Hippocampal formation (tissue), 2 donors: ENCODE data around the gene HOXD8.
A peak's percentile ranks its signal among the peaks of the same experiment; 100 is the strongest.

ENCODE experiments used
- DNase-seq, 2 donors: peaks; one replicate each; lab custom pipeline; 2025; lab: John Stamatoyannopoulos, UW

Gene HOXD8

GRCh38 chr2:176128982-176129796, at the start of gene HOXD8:
TSS of gene HOXD8 (plus strand) at chr2:176129705. CDS start at chr2:176130367, 662 bp downstream.
- DNase-seq, result no peak

GRCh38 chr2:176079831-176080539, 49.5 kb upstream of the HOXD8 start:
- no peak for DNase-seq

DNA sequence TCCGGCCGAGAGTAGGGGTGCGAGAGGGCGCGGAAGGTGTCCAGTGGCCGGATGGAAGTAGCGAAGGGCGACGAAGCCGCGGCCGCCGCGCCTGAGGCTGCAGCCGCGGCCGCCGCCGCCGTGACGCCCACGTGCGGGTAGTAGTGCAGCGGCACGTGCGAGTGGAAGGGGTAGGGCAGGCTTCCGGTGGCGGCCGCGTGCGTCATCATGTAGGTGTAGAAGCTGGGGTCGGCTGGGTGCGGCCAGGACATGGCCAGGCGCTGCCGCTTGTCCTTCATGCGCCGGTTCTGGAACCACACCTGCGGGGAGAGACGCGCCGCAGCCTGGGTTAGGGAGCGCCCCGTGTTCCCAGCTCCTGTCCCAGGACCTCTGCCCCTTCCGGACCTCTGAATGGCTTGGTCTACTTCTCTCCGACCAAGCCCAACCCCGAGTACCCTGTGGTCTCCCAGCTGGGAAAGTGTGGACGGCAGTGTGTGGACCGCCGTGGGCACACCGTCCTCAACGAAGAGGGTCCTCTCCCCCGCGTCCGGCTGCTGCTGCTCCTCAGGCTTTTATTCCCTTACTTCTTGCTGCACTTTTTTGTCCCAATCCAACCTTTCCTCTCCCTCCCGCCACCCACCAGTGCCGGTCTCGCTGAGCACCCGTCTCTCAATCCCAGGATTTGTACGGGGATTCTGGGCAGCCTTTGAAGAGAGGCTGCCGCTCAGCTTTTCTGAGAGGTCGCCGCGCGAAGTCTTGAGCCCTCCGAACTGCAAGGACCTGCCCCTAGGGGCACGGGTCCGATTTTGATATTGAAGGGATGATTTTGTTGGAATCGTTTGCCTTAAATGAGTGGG, 48.7 kb upstream of the HOXD8 start:
- DNase-seq, result no peak

DNA sequence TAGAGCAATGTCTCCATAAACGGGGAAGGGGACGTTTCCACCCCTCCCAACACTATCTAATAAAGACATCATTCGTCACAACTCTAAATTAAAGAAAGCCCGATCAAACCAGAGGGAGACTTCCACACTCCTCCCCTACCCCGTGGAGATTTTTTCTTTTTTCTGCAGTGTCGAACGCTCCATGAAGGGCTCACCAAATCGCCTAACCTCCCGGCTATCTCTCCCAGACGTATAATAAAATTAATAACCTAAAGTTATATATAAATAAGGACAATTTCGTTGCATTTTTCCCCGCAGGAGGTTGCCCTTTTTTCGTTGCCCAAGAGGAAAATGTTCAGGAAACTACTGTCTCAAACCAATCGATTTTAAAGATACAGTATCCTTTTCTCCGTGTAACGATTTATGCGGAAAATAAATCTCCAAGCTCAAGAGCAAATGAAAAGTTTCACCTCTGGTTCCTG, 48.1 kb upstream of the HOXD8 start:
- no peak for DNase-seq

DNA sequence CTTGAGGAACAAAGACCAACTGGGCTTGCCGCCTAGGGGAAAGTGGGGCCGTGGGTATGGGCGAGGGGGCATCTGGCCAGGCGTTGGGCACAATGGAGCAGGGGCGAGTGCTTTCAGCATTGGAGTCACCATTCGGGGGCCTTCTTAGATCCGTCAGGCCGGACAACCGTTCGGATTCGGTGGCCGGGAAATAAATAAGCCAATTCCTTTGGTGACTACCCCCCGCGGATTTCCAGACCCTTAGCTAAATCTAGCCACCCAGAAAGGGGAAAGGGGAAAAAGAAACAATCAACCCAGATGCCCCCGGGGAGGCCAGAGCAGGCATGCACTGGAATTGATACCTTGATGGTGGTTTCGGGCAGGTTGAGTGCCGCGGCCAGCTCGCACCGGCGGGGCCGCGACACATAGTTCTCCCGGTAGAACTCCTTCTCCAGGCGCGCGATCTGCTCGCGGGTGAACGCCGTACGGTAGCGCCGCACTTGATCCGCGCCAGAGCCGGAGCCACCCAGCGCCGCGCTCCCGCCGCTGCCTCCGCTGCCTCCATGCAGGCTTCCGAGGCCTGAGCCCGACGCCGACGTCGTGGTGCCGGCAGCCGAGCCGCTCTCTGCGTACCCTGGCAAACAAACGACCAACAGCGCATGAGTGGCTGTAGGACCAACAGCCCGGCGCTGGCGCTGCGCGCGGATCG, 47.5 kb upstream of the HOXD8 start:
- no peak for DNase-seq

DNA sequence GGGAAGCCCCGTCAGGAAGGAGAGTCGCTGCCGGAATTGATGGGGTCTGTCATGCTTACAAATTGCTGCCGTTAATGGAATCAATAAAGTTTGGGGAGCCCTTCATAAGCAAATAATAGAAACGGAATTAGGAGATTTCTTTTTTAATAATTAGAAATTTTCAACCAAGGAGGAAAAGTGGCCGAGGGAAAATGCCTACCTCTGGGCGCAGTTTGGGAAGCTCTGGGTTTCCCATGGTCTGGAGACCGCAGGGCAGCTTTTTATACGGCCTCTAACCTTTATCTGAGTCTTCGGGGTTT, 47.0 kb upstream of the HOXD8 start:
- no peak for DNase-seq

DNA sequence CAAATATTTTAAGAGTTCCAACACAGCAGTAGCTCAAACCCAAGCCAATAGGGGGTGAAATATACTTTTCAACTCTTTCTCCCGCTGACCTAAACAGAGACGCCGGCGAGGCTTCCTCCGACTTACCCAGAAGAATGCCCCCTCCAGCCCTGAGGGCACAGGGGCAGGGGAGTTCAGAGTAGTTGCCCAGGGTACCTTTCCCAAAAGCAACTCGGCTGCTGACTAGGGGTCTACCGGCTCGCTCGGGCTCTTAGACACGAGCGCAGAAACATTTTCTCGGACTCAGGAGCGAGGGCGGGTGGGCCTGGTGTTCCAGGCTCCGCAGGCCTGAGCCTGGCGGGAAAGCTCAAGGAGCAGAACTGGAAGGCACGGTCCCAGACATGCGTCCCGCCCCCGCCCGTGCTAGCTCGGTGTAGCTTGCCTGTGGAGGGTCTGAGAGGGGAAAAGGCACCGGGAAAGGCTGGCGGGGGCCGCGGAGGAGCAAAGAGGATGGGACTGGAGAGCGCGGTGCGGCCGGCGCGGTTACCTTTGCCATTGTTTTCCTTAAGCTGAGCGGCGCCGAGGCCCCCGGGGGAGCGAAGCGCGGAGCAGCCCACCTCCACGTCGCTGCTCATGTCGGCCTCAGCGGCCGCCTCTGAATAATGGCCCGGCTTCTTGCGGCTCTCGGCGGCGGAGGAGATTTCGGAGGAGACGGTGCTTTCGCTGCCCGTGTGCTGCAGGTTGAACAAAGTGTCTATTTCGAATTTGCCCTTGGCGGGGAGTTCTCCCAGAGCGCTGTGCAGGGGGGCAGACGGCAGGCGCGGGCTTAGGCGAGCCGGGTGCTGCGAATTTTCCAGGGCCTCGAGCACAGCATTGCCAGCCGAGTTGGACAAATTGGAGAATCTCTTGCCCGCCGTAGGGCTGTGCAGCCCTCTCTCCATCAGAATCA, 46.4 kb upstream of the HOXD8 start:
- DNase-seq, result no peak

- no peak for DNase-seq
These were observed 45.7 kb upstream of the HOXD8 start, which contains the start of gene EVX2 for GRCh38 chr2:176083796-176084261. TSS of gene EVX2 (minus strand) at chr2:176083962. CDS start at chr2:176083776, 186 bp downstream.

DNA sequence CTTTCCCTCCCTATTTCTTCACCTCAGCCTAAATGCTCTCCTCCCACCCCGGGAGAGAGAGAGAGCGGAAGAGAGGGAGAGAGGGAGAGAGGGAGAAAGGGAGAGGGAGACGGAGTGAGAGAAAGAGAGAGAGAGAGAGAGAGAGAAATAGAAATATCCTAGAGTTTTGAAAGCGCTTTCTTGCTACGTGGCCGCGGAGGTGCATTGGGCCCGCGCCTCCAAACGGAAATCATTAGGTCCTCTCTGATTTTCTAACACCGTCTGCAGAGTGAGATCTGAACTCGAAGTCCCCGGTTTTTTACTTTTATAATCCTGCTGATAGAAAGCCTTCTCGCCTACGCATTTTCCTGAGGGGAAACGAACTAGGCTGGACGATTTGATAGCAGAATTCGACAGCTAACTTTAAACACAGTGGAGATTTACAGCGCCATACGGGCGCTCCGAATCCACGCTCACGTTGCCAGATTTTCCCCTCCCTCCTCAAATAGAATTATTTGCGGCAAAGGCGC, 44.8 kb upstream of the HOXD8 start:
- DNase-seq, result no peak

DNA sequence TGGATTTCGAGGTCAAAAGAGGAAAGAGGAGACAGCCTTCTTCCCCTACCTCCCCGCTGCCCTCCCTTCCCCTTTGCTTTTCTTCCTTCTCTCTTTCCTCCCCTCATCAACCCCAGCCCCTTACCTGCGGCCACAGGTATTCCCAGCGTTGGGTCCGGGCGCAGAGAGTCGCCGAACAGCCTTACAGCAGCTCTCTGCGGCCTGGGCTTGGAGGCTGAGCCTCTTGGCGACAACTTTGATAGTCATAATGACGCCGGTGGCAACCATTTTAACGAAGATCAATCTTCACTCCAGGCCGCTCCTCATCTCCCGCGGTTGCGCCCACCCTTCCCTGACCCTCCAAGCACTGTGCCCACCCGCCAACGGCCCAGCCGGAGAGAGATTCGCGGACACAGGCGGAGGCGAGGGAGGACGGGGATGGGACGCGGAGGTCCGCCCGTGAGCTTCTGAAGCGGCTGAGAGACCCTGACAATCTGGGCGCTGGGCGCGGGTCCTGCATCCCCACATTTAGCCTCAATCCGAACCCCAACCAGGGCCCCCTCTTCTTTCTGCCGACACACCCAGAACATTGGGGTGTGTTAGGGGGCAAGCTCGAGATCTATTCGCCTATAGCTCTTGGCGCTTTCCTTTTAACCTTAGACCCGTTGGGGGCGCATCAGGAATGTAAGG, 44.3 kb upstream of the HOXD8 start:
- DNase-seq, result no peak

DNA sequence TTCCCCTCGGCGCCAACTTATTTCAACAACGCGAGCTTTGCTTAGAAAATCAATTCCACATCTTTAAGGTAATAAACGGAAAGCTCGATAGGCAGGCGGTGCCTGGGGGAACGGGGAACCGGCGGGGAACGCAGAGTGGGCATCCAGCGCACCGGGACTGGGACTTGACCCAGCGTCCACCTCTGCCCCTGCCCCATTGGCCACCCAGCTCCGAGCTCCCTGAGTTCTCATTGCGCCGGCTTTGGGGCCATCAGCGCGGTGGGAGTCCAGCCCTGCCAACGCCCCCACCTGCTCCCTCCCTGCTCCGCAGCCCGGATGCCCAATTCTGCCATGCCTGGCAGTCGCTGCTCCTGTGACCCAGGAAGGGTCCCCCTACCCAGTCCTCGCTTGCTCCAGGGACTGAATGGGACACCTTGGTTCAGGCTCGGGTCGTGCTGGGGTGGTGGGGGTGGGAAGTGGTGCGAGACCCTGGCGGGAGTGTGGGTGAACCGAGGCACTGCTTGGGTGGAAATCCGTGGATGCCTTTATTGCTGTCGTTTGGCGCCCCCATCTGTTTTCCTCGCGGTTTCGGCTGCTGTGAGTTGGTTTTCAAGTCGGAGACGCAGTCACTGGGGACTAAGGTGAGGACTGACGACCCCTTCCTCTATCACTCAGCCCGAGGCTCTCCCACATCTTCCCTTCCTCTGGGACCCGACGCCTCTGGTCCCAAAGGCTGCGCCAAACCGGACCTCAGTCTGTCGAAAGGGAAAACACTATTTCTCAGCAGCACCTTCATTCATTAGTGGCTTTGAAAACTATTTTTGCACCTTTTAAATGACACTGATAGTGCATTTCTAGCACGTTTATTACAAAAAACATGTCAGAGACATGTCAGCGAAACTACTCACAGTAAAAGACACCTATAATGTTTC, 43.4 kb upstream of the HOXD8 start:
- peak; percentile 14 to 20 for DNase-seq

DNA sequence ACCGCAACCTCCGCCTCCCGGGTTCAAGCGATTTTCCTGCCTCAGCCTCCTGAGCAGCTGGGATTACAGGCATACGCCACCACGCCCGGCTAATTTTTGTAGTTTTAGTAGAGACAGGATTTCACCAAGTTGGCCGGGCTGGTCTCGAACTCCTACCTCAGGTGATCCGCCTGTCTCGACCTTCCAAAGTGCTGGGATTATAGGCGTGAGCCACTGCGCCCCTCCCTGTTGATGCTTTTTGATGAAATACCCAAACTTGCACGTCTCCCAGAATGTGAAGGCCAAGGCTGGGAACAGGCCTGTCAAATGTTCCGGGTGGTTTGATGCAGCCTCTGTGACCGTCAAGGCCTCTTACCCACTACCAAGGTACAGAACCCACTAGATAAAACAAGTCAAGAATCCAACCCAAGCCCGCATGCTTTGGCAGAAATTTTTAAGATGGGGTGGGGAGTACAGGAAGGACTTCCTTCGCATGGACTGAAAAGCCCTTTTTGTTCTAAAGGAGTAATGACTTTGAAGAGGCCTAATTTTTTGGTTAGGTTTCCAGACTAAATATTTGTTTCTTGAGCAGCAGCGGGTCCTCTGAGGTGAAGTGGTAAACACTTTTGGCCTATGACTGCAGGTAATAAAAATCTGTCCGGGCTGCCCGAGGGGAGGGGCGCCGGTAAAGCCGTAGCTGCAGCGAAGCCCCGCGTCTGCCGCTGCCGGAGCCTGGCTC, 42.0 kb upstream of the HOXD8 start:
- DNase-seq, result no peak

GRCh38 chr2:176088048-176088936, 41.2 kb upstream of the HOXD8 start:
- DNase-seq, result peak in 1 of 2 donors; percentile 8

- DNase-seq, result no peak
These were observed 40.3 kb upstream of the HOXD8 start for GRCh38 chr2:176088937-176089842.

GRCh38 chr2:176089843-176090395, 39.6 kb upstream of the HOXD8 start:
- DNase-seq, result no peak

DNA sequence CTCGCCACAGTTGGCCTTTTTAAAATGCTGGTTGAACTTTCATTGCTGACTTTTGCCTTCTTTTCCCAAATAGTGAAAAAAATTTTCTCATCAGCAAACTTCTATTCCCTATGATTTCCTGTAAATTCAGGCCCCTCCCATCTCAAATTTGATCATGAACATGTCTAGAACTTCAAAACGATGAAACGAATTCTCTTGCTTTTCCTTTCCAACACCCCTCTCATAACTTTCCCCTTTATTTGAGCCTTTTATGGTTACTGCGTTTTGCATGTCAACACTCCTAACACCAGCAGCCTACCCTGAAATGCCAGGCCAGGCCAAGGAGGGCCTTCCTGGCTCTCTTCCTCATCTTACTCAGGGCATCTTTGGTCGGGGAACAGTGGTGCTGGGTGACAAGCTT, 38.6 kb upstream of the HOXD8 start:
- DNase-seq, result no peak
